Type B pancreatic cell (in vitro differentiated cells): Measurements from ENCODE around the gene SCAF4. TPM values are rescaled to one million over a fixed set of nuclear protein-coding genes. Genes with fewer than 3 reads are reported as not detected.

ENCODE experiments used
- DNase-seq: peaks from one replicate; pipeline ENCODE4 v3.0.0; 2021; ENCODE audit warnings: mixed read lengths; ENCODE audit not compliant: unreplicated experiment; ENCODE audit errors: extremely low spot score
- H3K27ac Mint-ChIP-seq: 2 replicates; pipeline ENCODE4 v1.8.0; 2021; ENCODE audit warnings: mild to moderate bottlenecking, mixed read lengths
- H3K27me3 Mint-ChIP-seq: 2 replicates; pipeline ENCODE4 v1.8.0; 2021; ENCODE audit warnings: mixed read lengths
- H3K36me3 Mint-ChIP-seq: 2 replicates; pipeline ENCODE4 v1.8.0; 2021; ENCODE audit warnings: mixed read lengths
- H3K4me1 Mint-ChIP-seq: one replicate; pipeline ENCODE4 v1.8.0; 2021; ENCODE audit warnings: mixed read lengths; ENCODE audit not compliant: unreplicated experiment
- H3K4me3 Mint-ChIP-seq: 2 replicates; pipeline ENCODE4 v1.8.0; 2021; ENCODE audit warnings: mild to moderate bottlenecking, mixed read lengths
- H3K9me3 Mint-ChIP-seq: 2 replicates; pipeline ENCODE4 v1.8.0; 2021; ENCODE audit warnings: mixed read lengths
- total RNA-seq: library from RNA; stranded (reverse); gene quantifications from 2 replicates; pipeline ENCODE4 v1.2.1, GENCODE V29; 2021; ENCODE audit warnings: low replicate concordance
- TF ChIP-seq, protein P1 (sequence below): fragments of 200-600 bp; sonication (generic); conservative IDR thresholded peaks from 2 replicates; pipeline ENCODE4 v1.5.0; 2021; ENCODE audit warnings: antibody characterized with exemption, mild to moderate bottlenecking

SCAF4 gene
- total RNA-seq, 1 donor from 2014 or later: 53.2 TPM

DNA sequence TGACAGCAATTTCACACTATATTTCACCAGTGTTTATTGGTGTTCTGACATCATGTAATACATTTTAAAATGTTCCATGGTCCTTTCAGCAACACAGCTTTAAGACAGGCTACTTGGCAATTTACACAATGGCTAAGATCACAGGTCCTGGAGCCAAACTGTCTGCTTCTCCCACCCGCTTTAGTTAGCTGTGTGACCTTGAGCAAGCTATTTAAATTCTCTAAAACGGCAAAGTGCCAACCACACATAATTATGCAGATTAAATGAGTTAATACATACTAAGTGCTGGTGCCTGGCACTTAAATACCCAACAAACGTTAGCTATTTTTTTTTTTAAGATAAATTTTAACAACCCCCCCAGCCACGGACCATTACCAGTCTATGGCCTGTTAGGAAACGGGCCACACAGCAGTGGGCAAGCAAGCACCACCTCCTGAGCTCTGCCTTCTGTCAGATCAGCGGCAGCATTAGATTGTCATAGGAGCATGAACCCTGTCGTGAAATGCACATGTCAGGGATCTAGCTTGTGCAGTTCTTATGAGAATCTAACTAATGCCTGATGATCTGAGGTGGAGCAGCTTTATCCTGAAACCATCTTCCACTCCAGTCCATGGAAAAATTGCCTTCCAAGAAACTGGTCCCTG lies 45.5 kb downstream of the SCAF4 start:
- Mint-ChIP-seq H3K27ac (no peak overlapping the region), H3K9me3 (no peaks in the 10 kb centered on the region), H3K4me1 (no peaks in the 10 kb centered on the region), H3K4me3 (no peak overlapping the region), H3K36me3 (peaks cover 46% of the 10 kb centered on the region), H3K27me3 (no peaks in the 10 kb centered on the region)
- DNase-seq: no peak
- TF ChIP-seq, protein P1, sequence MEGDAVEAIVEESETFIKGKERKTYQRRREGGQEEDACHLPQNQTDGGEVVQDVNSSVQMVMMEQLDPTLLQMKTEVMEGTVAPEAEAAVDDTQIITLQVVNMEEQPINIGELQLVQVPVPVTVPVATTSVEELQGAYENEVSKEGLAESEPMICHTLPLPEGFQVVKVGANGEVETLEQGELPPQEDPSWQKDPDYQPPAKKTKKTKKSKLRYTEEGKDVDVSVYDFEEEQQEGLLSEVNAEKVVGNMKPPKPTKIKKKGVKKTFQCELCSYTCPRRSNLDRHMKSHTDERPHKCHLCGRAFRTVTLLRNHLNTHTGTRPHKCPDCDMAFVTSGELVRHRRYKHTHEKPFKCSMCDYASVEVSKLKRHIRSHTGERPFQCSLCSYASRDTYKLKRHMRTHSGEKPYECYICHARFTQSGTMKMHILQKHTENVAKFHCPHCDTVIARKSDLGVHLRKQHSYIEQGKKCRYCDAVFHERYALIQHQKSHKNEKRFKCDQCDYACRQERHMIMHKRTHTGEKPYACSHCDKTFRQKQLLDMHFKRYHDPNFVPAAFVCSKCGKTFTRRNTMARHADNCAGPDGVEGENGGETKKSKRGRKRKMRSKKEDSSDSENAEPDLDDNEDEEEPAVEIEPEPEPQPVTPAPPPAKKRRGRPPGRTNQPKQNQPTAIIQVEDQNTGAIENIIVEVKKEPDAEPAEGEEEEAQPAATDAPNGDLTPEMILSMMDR: no peak

DNA sequence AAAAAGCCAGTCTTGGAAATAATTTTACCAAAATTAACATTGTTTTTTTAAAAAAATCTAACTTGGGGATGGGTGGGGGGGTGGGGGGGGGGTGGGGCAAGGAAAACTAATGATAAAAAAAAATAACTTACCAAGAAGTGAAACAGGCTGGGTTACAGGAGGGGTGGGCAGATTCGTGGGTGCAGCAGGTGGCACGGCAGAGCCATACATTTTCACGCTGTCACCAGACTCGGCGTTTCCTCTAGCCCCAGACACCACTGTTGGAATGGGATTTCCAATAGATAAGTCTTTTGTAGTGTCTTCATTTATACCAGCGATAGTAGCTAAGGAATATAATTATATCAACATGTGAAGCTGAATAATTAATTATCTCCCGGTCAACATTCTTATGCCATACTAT lies 47.0 kb downstream of the SCAF4 start:
- no peaks in the 10 kb centered on the region for H3K4me1 Mint-ChIP-seq
- no peaks in the 10 kb centered on the region for H3K27me3 Mint-ChIP-seq
- H3K27ac Mint-ChIP-seq: no peak overlapping the region
- DNase-seq: no peak
- H3K9me3 Mint-ChIP-seq: no peaks in the 10 kb centered on the region
- TF ChIP-seq, protein P1: no peak
- H3K4me3 Mint-ChIP-seq: no peak overlapping the region
- peaks cover 34% of the 10 kb centered on the region for H3K36me3 Mint-ChIP-seq

DNA sequence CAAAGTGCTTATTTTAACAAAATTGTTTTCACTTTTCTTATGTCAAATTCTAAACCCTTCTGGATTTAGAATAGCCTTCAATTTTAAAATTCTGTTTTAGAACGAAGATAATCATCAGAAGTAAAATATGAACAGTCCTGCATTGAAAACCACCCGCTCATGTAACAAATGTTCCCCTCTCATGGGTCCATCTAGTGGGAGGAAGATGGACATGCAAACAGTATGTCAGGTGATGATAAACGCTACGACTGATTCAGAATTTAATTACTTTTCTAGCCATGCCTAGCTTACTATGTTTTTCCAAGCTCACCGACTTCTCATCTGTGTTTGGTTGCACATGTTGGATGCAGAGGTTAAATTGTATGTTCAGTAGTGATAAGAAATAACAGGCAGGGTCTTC lies 48.9 kb downstream of the SCAF4 start:
- DNase-seq: no peak
- Mint-ChIP-seq H3K4me3 (no peak overlapping the region), H3K36me3 (peaks cover 35% of the 10 kb centered on the region), H3K27me3 (no peaks in the 10 kb centered on the region), H3K4me1 (no peaks in the 10 kb centered on the region), H3K27ac (no peak overlapping the region), H3K9me3 (no peaks in the 10 kb centered on the region)
- TF ChIP-seq, protein P1: peak; percentile 17

DNA sequence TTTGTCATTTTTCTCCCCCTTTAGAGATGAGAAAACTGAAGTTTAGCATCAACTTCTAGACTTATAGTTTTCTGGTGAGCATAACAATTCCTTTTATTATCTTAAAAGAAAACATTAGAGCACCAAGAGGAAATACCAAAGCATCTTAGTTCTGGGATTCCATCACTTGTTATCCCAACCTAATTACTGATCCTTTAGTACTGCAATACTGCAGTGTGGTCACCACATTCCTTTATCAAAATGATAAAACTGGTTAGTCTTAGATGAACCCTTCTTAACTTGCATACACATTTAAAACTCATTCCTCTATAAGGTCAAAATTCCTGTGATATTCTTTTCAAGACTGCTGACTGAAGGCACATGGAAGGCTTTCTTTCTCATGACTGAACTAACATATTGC lies 49.3 kb downstream of the SCAF4 start:
- no peak for DNase-seq
- Mint-ChIP-seq H3K27me3 (no peaks in the 10 kb centered on the region), H3K9me3 (no peaks in the 10 kb centered on the region), H3K36me3 (peaks cover 35% of the 10 kb centered on the region), H3K4me1 (no peaks in the 10 kb centered on the region), H3K4me3 (no peak overlapping the region), H3K27ac (no peak overlapping the region)
- TF ChIP-seq, protein P1: no peak

DNA sequence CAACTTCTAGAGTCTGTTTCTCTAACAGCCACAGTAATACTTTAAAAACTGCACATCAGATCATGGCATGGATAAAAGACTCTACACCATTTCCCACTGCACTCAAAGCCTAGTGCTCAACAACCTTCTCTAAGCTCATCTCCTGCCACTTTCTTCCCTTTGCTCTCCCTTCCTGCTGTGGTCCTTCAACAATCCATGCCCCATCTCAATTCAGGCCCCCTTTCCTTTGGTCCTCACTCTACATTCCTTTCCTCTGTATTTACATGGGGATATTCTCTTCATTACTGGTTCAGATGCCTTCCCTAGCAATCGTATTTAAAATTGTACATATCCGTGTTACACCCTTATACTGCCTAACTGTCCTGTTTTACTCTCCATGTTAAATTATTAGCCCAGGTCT lies 53.4 kb downstream of the SCAF4 start:
- Mint-ChIP-seq H3K36me3 (peaks cover 9% of the 10 kb centered on the region), H3K4me3 (no peak overlapping the region), H3K4me1 (no peaks in the 10 kb centered on the region), H3K27ac (no peak overlapping the region), H3K27me3 (no peaks in the 10 kb centered on the region), H3K9me3 (no peaks in the 10 kb centered on the region)
- no peak for DNase-seq
- TF ChIP-seq, protein P1: no peak

DNA sequence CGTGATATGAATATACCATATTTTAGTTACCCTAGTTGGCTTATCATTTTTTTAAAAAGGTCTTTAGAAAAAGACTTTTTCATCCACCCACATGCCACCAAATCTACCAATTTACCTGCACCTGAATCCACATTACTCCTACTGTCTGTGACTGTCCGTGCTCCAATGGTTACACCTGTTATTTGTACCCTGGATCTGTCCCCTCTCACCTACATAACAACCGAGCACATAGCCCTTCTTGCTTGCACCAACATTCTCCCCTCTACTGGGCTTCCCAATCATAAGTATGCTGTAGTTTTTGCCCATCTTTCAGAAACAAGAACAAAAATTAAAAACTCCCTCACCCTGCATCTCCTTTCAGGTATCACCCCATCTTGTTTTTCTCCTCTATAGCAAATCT lies 54.9 kb downstream of the SCAF4 start:
- peaks cover 9% of the 10 kb centered on the region for H3K36me3 Mint-ChIP-seq
- H3K9me3 Mint-ChIP-seq: no peaks in the 10 kb centered on the region
- H3K4me1 Mint-ChIP-seq: no peaks in the 10 kb centered on the region
- no peak for DNase-seq
- no peak overlapping the region for H3K27ac Mint-ChIP-seq
- H3K4me3 Mint-ChIP-seq: no peak overlapping the region
- H3K27me3 Mint-ChIP-seq: no peaks in the 10 kb centered on the region
- TF ChIP-seq, protein P1: no peak
